ENCODE measurements around the gene CCDC195.

DNA sequence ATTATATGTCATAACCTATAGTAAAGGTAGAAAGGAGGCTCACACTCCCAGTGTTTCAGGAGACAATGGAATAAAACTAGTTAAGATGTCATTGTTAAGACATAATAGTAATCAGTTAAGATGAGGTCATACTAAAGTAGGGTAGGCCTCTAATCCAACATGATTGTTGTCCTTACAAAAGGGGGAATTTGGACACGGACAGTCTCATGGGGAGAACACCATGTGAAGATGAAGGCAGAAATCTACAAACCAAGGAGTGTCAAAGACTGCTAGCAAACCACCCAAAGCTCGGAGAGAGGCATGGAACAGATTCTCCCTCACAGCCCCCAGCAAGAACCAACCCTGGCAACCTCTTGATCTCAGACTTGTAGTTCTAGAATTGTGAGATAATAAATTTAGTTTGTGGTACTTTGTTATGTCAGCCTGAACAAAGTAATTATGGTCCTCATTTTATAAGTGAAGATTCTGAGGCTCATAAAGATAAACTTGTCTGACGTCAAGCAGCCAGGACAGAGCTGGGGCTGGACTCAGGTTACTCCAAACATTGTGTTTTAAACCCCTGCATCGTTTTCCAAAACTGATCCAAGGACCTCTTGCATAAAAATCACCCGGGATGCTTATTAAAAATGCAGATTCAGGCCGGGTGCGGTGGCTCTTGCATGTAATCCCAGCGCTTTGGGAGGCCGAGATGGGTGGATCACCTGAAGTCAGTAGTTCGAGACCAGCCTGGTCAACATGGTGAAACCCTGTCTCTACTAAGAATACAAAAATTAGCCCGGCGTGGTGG lies 47.8 kb downstream of the CCDC195 start:
- TF ChIP-seq, protein P1, sequence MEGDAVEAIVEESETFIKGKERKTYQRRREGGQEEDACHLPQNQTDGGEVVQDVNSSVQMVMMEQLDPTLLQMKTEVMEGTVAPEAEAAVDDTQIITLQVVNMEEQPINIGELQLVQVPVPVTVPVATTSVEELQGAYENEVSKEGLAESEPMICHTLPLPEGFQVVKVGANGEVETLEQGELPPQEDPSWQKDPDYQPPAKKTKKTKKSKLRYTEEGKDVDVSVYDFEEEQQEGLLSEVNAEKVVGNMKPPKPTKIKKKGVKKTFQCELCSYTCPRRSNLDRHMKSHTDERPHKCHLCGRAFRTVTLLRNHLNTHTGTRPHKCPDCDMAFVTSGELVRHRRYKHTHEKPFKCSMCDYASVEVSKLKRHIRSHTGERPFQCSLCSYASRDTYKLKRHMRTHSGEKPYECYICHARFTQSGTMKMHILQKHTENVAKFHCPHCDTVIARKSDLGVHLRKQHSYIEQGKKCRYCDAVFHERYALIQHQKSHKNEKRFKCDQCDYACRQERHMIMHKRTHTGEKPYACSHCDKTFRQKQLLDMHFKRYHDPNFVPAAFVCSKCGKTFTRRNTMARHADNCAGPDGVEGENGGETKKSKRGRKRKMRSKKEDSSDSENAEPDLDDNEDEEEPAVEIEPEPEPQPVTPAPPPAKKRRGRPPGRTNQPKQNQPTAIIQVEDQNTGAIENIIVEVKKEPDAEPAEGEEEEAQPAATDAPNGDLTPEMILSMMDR (IDR thresholded peaks at IDR 0.05; ENCODE audit: insufficient read depth, low read length, poor library complexity, severe bottlenecking) = no peak
- TF ChIP-seq EZH2phosphoT487 (conservative IDR thresholded peaks at IDR 0.05; ENCODE audit: low read length) = no peak
